GM21390 (cell line): ENCODE data around the gene SLCO4A1.
A peak's percentile ranks its signal among the peaks of the same experiment; 100 is the strongest.

Experiments
- ATAC-seq: cut with Tn5 transposase; IDR thresholded peaks from one replicate; pipeline ENCODE4 v1.9.1; 2021; ENCODE audit not compliant: unreplicated experiment

SLCO4A1 gene

DNA sequence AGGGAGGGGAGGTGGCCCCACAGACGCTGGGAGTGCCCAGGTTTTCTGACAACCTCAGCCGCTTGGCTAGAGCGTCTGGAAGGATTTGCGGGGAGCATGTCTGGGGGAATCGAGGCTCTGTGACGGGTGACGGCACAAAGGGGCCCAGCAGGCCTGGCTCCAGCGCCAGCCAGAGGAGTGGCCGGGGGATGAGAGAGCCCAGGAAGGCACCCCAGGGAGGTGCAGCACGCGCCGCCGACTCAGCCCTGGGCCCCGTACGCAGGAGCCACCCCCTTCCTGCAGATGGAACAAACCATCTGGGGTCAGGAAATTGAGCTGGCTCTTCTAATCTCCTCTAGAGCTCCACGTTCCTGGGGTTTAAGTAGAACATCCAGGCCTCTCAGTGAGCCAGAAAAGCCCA lies 5.9 kb upstream of the SLCO4A1 start:
- ATAC-seq, result no peak

DNA sequence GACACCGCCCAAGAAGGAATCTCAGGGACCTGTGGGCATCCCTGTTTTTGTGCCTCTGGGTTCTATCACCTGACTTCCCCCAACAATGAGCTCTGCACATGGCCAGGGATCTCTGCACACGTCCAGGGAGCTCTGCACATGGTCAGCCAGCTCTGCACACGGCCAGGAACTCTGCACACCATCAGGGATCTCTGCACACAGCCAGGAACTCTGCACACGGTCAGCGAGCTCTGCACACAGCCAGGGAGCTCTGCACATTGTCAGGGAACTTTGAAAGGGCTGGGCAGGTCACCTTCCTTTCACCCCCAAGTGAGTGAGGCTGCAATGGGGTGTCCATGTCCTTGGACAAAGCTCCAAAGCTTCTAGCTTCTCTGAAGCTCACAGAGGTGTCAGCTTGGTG lies 5.2 kb upstream of the SLCO4A1 start:
- no peak for ATAC-seq

DNA sequence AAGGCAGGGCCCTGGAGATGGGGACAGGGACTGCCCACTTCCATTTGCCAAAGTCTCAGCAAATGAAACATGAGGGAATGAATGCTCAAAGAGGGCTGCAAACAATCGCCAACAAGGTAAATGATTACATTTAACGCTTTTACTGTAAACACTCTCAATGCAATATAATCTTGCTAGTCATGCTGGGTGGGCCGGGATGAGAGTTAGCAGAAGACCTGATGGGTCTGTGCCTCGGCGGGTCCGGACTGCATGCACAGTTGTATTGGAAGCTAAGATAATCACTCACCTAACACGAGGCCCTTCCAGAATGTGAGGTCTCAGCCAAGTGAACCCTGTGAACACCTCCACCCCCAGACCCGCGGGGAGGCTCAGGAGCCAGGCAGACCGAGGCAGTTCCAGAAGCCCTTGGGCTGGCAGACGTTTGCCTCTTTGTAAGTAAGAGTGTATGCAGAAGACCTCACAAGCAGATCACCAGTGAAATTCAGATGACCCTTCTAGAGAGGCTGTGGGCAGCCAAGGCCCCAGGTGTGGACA lies 4.7 kb upstream of the SLCO4A1 start:
- ATAC-seq, result no peak

DNA sequence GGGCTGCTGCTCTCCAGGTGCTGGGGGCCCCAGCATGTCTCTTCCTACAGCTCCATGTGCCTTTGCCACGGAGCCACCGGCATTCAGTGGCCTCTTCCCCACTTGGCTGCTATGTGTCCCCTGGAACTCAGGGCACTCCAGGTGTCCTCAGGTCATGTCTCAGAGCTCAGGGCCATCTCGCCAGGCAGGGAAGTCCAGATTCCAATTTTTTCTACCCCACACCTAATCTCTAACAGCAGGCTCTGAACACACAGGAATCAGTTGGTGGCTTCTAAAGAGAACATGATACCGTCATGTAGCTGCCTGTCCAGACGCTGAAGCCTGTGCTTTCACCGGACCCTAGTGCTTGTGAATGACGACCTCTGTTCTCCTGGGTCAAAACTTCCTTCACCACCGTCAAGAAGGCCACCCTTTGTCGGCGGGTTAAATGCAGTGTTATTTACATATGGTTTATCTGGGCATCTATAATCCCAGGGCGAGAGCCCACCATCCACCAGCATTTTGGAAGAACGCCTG lies 4.2 kb upstream of the SLCO4A1 start:
- no peak for ATAC-seq

DNA sequence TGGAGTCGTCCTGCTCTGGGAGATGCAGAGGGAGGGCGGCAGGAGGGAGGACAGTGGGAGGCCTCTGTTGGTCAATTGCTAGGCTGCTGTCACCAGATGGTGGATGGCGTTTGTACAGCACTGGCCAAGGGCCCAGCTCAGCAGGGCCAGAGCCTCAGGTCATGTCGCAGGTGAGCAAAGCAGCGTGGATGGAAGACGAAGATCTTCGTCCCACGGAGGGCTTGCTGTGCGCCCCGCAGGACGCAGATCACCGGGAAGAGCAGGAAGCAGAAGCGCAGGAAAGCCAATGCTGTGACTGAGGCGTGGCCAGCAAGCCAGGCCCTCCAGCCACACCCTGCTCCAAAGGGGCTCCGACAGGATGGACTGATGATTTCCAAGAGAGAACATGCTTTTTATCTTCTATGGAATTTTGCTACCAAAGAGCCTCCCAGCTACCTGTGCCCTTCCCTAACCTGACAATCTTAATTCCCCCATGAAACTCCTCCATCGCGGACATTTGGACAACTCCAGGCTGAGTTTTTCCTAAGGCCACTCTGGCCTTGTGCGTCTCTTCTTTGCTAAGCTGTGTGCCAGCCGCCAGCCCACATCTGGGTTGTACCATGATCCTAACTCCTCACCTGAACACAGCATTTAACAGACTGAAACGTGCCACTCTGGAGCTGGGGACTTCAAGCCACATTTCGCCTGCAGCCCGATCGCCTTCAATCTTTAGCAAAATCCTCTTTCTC lies 3.5 kb upstream of the SLCO4A1 start:
- no peak for ATAC-seq

DNA sequence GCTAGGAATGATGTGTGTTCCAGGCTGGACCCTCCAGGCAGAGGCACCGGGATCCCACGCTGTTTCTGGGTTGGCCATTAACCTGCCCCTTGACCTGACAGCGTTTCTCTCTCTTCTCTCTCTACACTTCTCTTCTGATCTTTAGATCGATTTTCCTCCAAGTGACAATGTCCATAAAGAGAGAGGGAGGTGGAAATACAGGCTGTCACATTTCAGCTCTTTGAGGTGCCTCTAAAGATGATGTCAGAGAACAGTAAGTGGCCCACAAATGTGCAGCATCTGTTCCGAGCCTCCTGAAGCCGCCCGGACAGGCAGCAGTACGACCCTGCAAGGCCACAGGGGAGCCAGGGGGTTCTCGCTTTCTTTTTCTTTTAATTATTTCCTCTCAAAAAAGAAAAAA lies 2.5 kb upstream of the SLCO4A1 start:
- ATAC-seq, result no peak

- ATAC-seq, result no peak
These were observed 1.4 kb upstream of the SLCO4A1 start for GRCh38 chr20:62640870-62641269.

DNA sequence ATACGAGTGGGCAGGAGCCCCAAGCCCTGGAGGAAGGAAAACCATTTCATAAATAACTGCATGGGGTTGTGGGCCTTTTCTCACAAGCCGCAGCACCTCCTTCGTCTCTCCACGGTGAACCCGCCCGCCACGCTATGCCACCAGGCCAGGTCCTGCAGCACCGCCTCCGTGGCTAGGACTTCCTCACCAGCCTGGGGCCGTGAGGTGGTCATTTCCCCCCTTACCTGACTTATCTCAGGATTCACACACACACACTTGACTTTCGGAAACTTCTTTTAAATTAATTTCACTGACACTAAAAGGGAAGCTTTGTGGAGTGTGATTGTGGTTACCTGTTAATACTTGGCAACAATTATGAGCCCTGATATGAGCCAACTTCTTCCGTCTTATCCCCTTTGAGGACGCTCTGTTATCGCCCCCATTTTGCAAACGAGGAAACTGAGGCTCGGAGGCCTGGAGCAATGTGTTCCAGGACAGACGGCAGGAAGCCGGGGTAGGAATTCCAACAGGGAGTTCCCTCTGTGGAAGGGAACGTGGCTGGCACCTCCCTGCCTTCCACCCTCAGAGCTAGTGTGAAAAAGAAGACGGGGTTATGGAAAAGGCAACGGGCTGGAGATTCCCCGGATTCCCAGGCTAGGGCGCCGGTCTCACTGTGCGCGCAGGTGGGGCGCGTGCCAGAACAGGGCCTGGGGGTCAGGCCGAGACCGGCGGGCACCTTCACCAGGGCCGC lies 817 bp upstream of the SLCO4A1 start:
- no peak for ATAC-seq

DNA sequence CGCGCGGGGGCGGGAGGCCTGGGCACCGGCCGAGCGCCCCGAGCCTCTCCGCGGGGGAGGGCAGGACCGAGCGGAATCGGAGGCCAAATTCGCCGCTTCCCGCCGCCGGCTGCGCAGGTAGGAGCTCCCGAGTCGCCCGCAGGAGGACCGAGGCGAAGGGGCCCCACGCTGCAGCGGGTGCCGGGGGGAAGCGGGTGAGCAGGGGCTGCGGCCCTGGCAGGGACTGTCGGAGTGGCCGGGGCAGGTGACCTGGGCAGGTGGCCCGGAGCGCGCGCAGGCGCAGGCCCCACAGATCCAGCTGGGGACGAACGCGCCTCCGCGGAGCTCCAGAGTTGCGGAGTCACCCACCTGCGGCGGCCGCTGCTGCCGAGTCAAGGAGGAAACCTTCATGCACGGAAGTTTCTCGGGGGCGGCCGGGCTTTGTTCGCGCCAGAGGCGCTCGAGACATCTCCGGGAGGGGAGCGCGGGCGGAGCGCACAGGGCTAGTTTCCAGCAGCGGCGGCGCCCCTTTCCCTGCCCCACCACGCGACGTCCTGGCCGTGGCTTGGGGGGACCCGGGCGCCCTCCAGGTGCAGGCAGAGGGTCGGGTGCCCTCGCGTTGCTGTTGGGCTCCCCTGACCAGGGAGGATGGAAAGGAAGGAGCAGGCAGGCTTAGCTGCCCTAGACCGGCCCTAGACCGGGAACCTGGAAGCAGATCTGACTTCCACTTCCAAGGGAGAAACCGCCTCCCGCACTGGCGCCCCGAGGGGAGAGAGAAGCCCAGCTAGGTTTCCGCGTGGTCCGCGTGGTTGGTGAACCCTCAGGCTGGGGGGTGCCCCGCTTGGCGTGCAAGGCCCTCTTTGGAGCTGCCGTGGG lies 590 bp downstream of the SLCO4A1 start:
- peak; percentile 30 for ATAC-seq

- no peak for ATAC-seq
These were observed 1.3 kb downstream of the SLCO4A1 start for GRCh38 chr20:62643521-62644043.

GRCh38 chr20:62644044-62644795 lies 1.9 kb downstream of the SLCO4A1 start:
- ATAC-seq, result no peak

DNA sequence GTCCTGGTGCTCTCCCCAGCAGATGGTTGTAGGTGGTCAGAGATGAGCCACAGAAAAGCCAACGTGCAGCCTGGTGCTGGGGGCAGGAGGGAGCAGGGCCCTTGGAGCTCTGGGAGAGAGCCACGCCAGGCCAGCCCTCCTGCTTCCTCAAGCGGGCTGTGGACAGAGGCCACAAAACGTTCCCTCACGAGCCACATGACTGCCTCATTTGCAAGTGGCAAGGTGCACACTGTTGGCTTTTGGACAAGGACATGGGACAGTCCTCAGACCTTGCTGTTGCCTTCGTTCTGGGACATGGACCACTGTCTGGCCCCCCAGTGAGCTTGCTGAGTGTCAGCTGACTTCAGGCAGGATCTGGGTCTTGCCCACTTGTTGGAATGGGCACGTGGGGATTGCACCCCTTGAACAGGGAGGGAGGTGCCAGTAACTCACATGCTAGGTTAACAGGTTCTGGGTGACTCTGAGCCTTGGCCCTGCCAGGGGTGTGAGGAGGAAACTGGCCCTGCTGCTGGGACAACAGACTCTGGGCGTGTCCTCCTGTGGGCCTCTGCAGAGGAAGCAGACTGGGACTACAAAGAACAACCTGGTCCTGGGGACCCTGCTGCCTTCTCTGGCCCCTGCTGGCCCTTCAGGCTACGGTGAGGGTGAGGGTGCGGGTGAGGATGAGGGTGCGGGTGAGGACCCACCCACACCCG lies 2.6 kb downstream of the SLCO4A1 start:
- ATAC-seq, result no peak

- ATAC-seq, result no peak
These were observed 3.3 kb downstream of the SLCO4A1 start for GRCh38 chr20:62645613-62646012.

GRCh38 chr20:62646851-62647520 lies 4.7 kb downstream of the SLCO4A1 start:
- no peak for ATAC-seq

- no peak for ATAC-seq
These were observed 5.4 kb downstream of the SLCO4A1 start for GRCh38 chr20:62647521-62648317.

DNA sequence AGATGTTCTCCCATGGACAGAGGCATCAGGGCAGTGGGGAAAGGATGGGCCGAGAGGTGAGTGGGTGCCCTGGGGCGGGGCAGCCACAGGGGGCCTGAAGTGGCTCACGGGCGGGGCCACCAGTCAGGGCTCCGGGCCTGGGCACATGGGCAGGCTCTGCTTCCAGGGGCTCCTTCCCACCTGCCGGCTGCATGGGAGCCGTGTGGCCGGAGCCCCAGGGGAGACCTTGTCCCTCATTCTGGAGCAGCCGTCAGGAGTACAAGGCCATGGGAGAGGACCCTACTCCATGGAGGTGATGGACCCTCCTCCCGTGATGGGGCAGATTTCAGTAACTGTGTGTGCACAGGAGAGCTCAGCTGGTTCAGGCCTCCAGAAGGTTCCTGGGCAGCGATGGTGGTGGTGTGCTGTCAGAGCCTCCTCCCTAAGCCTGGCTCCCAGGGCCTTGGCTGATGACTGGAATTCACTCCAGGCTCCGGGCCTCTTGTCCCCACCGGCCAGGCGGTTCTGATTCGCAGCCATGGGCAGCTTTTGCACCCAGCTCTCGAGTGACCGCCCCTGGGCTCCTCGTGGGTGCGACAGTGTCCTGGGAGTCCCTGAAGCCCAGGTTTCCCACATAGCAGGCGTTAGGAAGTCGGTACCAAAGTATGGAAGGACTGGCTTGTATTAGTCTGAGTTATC lies 6.2 kb downstream of the SLCO4A1 start:
- no peak for ATAC-seq

GRCh38 chr20:62649140-62649539 lies 6.8 kb downstream of the SLCO4A1 start:
- ATAC-seq, result no peak
